IMR-90 (cell line): ENCODE results near the gene ANXA1. TPM values are rescaled to one million over a fixed set of nuclear protein-coding genes. Genes with fewer than 3 reads are reported as not detected.

Experiments used
- ATAC-seq: fragments of 200-7000 bp; cut with Tn5 transposase; 2 replicates; pipeline ENCODE4 v1.9.1; 2020; ENCODE audit warnings: low read depth, mild to moderate bottlenecking, moderate library complexity
- BruUV-seq: library from RNA; stranded (reverse); fragments of 400-500 nt; replicated peaks from 2 replicates; lab custom pipeline; 2021; lab: Mats Ljungman, UMichigan
- CTCF ChIA-PET: fragments of 300-600 bp; formaldehyde crosslinking; extraction: SDS; loops from one replicate; lab custom pipeline; 2021; ENCODE audit warnings: antibody characterized with exemption; lab: Yijun Ruan, JAX
- POLR2A ChIA-PET: fragments of 300-600 bp; sonication (Branson Sonifier 250); formaldehyde crosslinking; loops from one replicate; lab custom pipeline; 2022; ENCODE audit warnings: antibody characterized with exemption; ENCODE audit not compliant: unreplicated experiment; lab: Charles Lee
- DNase-seq: peaks from one replicate; pipeline ENCODE4 v3.0.0; 2013
- H2AFZ ChIP-seq: replicated peaks from 2 replicates; pipeline ENCODE3; 2013; ENCODE audit warnings: low read length, mild to moderate bottlenecking; ENCODE audit not compliant: poor library complexity
- H2AK5ac ChIP-seq: 2 replicates; pipeline ENCODE4 v1.6.1; 2013; ENCODE audit warnings: low read depth, low read length, inconsistent platforms
- H2AK9ac ChIP-seq: replicated peaks from 2 replicates; pipeline ENCODE3; 2013; ENCODE audit warnings: mild to moderate bottlenecking, low read depth, low read length, moderate library complexity; ENCODE audit not compliant: poor library complexity
- H2BK120ac ChIP-seq: 2 replicates; pipeline ENCODE4 v1.6.1; 2013; ENCODE audit warnings: low read depth, low read length, inconsistent platforms
- H2BK15ac ChIP-seq: 3 replicates; pipeline ENCODE4 v1.6.1; 2013; ENCODE audit warnings: low read depth, low read length, inconsistent platforms
- H2BK20ac ChIP-seq: 2 replicates; pipeline ENCODE4 v1.6.1; 2013; ENCODE audit warnings: low read depth, mild to moderate bottlenecking, inconsistent platforms, low read length, moderate library complexity
- H2BK5ac ChIP-seq: 2 replicates; pipeline ENCODE4 v1.6.1; 2013; ENCODE audit warnings: mild to moderate bottlenecking, low read depth, low read length, inconsistent platforms; ENCODE audit not compliant: poor library complexity, severe bottlenecking
- H3K14ac ChIP-seq: replicated peaks from 2 replicates; pipeline ENCODE4 v1.6.1; 2013; ENCODE audit warnings: low read depth, low read length, inconsistent platforms
- H3K18ac ChIP-seq: 2 replicates; pipeline ENCODE4 v1.6.1; 2013; ENCODE audit warnings: low read depth, low read length, control low read depth
- H3K23ac ChIP-seq: 2 replicates; pipeline ENCODE4 v1.6.1; 2013; ENCODE audit warnings: low read depth, low read length, inconsistent platforms
- H3K27ac ChIP-seq: 2 replicates; pipeline ENCODE4 v1.5.1; 2013; ENCODE audit warnings: mild to moderate bottlenecking, control low read depth, low read length; ENCODE audit not compliant: insufficient read depth
- H3K27me3 ChIP-seq: 2 replicates; pipeline ENCODE4 v1.6.1; 2013; ENCODE audit warnings: low read length; ENCODE audit not compliant: control insufficient read depth, insufficient read depth
- H3K36me3 ChIP-seq: 2 replicates; pipeline ENCODE4 v1.6.1; 2013; ENCODE audit warnings: low read length, mixed read lengths; ENCODE audit not compliant: control insufficient read depth, insufficient read depth
- H3K4ac ChIP-seq: 2 replicates; pipeline ENCODE4 v1.6.1; 2013; ENCODE audit warnings: low read depth, low read length, inconsistent platforms
- H3K4me1 ChIP-seq: 2 replicates; pipeline ENCODE4 v1.6.1; 2013; ENCODE audit warnings: low read length, mixed read lengths; ENCODE audit not compliant: control insufficient read depth, insufficient read depth
- H3K4me2 ChIP-seq: 2 replicates; pipeline ENCODE4 v1.6.1; 2013; ENCODE audit warnings: low read depth, mild to moderate bottlenecking, control low read depth, low read length, moderate library complexity
- H3K4me3 ChIP-seq: 2 replicates; pipeline ENCODE4 v1.5.1; 2013; ENCODE audit warnings: low read depth, mild to moderate bottlenecking, control low read depth, low read length, moderate library complexity; ENCODE audit not compliant: insufficient read depth
- H3K56ac ChIP-seq: 2 replicates; pipeline ENCODE4 v1.6.1; 2013; ENCODE audit warnings: low read length, inconsistent platforms; ENCODE audit not compliant: insufficient read depth; ENCODE audit errors: extremely low read depth
- H3K79me1 ChIP-seq, 2 experiments: 2 replicates each; pipeline ENCODE4 v1.6.1; 2013; ENCODE audit warnings: low read length in 2 of 2, inconsistent platforms in 1 of 2, low read depth in 1 of 2
- H3K9ac ChIP-seq: 2 replicates; pipeline ENCODE4 v1.6.1; 2013; ENCODE audit warnings: low read depth, low read length, control low read depth
- H3K9me1 ChIP-seq: 2 replicates; pipeline ENCODE4 v1.6.1; 2013; ENCODE audit warnings: low read length, inconsistent platforms; ENCODE audit not compliant: insufficient read depth
- H3K9me3 ChIP-seq: 2 replicates; pipeline ENCODE4 v1.6.1; 2013; ENCODE audit warnings: low read length; ENCODE audit not compliant: control insufficient read depth, insufficient read depth
- H4K20me1 ChIP-seq: 2 replicates; pipeline ENCODE4 v1.6.1; 2013; ENCODE audit warnings: low read length, inconsistent platforms; ENCODE audit not compliant: insufficient read depth
- H4K5ac ChIP-seq: 2 replicates; pipeline ENCODE4 v1.6.1; 2013; ENCODE audit warnings: mild to moderate bottlenecking, low read depth, low read length, control low read depth
- H4K8ac ChIP-seq, 2 experiments: 2 replicates each; pipeline ENCODE4 v1.6.1; 2013; ENCODE audit warnings: low read depth in 2 of 2, low read length in 2 of 2, control low read depth in 1 of 2, inconsistent platforms in 1 of 2
- H4K91ac ChIP-seq: 2 replicates; pipeline ENCODE4 v1.6.1; 2013; ENCODE audit warnings: low read depth, low read length, inconsistent platforms; ENCODE audit not compliant: insufficient read depth
- POLR2A ChIP-seq: IDR thresholded peaks from 2 replicates; pipeline ENCODE4 v1.6.1; 2012; ENCODE audit warnings: mild to moderate bottlenecking, low read depth, low read length
- RFX5 ChIP-seq: IDR thresholded peaks from 2 replicates; pipeline ENCODE4 v1.8.0; 2012; ENCODE audit warnings: low read depth, mild to moderate bottlenecking, low read length, moderate library complexity
- whole genome bisulfite sequencing, 2 experiments: methylation state at CpG; one replicate each; pipeline versions ENCODE4 v1.1.5 to v1.1.7; 2013; ENCODE audit warnings: missing lambda C conversion rate in 2 of 2; ENCODE audit not compliant: insufficient read length in 1 of 2; ENCODE audit errors: extremely low coverage in 2 of 2; 5-methylcytosine and 5-hydroxymethylcytosine counted together
- dilution Hi-C: fragments of 300-500 bp; cut with HindIII; formaldehyde crosslinking; loops from one replicate; pipeline ENCODE4 v1.14.3; 2018; ENCODE audit warnings: low sequenced_read_pairs; ENCODE audit not compliant: unreplicated experiment
- in situ Hi-C: fragments of 300-500 bp; cut with MboI; formaldehyde crosslinking; loops from 3 replicates; pipeline ENCODE4 v1.14.3; 2019; ENCODE audit warnings: low sequenced_read_pairs, inconsistent platforms, mixed read lengths
- intact Hi-C: fragments of 100-400 bp; cut with micrococcal nuclease; formaldehyde crosslinking; loops from 2 replicates; pipeline ENCODE4 v1.10.0; 2022
- polyA plus RNA-seq, 3 experiments: library from polyadenylated mRNA; depleted of rRNA; stranded (reverse); fragments of >200 nt; gene quantifications; 2 replicates each; pipeline ENCODE4 v1.2.3, GENCODE V29; 2012; ENCODE audit warnings: low replicate concordance in 1 of 3
- total RNA-seq: library from RNA; depleted of rRNA; stranded (reverse); fragments of >200 nt; gene quantifications from 2 replicates; pipeline ENCODE4 v1.2.3, GENCODE V29; 2012

Gene ANXA1
- total and polyA plus RNA-seq, 2 of the 4 experiments (the other 2 are of a cell fraction), result 520 to 583 TPM

GRCh38 chr9:73173557-73174329 is 22.1 kb downstream of the ANXA1 start:
- no peaks in the 10 kb centered on the region for H3K9me3 ChIP-seq
- no peaks in the 10 kb centered on the region for H3K4me1 ChIP-seq
- no CpG with 5 or more reads among the region's 3 CpGs for WGBS, 2 experiments
- dilution Hi-C loops, result no loop called here
- H3K23ac ChIP-seq, result no peak overlapping the region
- 0 out of 2 replicates have a peak, but pooled peaks cover 2% of the 10 kb centered on the region for H3K36me3 ChIP-seq
- no TSS peak for BruUV-seq
- no peak overlapping the region for H2BK20ac ChIP-seq
- H2BK5ac ChIP-seq, result no peak overlapping the region
- ChIA-PET POLR2A (interaction anchor here (0.6 kb wide), 2 partner anchors 48 to 66 kb away, joined by 6 to 12 read pairs; no protein-coding TSS in a partner anchor), CTCF (interaction anchor here (3.0 kb wide), 1 partner anchor 66 kb away, joined by 12 read pairs; no protein-coding TSS in a partner anchor)
- H3K4me2 ChIP-seq, result no peak overlapping the region
- H2BK120ac ChIP-seq, result no peak overlapping the region
- in situ Hi-C loops, result no loop called here
- no peak for DNase-seq
- H3K9me1 ChIP-seq, result no peaks in the 10 kb centered on the region; the same call in 1 of the 2 replicates
- H4K91ac ChIP-seq, result no peak overlapping the region
- no peak overlapping the region for H4K8ac ChIP-seq
- H4K5ac ChIP-seq, result no peak overlapping the region
- no peak overlapping the region for H3K9ac ChIP-seq
- no peak overlapping the region for H3K56ac ChIP-seq
- no peak overlapping the region for H3K4me3 ChIP-seq
- no peaks in the 10 kb centered on the region for H4K20me1 ChIP-seq
- no peak overlapping the region for H3K4ac ChIP-seq
- intact Hi-C loops, result no loop called here
- TF ChIP-seq POLR2A (peak; percentile 13; the same call in 1 of the 2 replicates), RFX5 (no peak)
- H2BK15ac ChIP-seq, result no peak overlapping the region
- H3K18ac ChIP-seq, result no peak overlapping the region
- H3K27me3 ChIP-seq, result no peaks in the 10 kb centered on the region
- no peaks in the 10 kb centered on the region for H3K79me1 ChIP-seq
- H2AFZ ChIP-seq, result no peak overlapping the region
- H2AK9ac ChIP-seq, result no peak overlapping the region
- H3K14ac ChIP-seq, result no peak overlapping the region
- no peak for ATAC-seq
- H2AK5ac ChIP-seq, result no peak overlapping the region
- H3K27ac ChIP-seq, result no peak overlapping the region
